HG02571 (cell line): ENCODE results near the gene RPS6KA2.

Source experiments
- ATAC-seq: cut with Tn5 transposase; IDR thresholded peaks from one replicate; pipeline ENCODE4 v1.9.1; 2021; ENCODE audit warnings: mild to moderate bottlenecking, moderate library complexity; ENCODE audit not compliant: unreplicated experiment

Gene RPS6KA2

DNA sequence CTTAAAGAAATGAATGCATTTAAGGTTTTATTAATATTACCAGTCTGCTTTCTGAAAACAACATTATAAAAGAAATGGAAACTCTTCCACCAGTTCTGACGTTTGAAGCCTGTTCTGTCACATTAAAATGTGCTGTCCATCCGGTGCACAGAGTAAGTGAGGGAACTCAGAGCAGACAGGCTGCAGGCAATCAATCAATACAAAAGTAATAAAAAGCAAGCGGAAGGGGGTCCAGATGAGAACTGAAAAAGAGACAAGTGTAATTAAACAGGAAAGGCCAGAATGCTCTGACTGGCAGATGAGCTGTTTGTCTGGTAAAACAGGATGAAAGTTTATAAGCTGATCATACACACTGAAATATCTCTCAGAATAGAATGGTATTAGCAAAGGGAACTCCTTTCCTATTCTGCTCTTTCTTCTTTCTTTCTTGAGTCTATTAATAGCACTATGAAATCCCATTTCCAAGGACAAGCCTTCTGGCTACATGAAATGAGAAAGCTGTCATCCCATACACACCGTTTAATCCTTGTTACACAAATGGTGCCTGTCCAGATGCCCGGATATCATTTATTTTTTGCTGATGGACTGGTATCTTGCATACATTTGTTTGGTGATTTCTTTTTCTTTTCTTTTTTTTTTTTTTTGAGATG is 134.8 kb downstream of the RPS6KA2 start:
- ATAC-seq = no peak

DNA sequence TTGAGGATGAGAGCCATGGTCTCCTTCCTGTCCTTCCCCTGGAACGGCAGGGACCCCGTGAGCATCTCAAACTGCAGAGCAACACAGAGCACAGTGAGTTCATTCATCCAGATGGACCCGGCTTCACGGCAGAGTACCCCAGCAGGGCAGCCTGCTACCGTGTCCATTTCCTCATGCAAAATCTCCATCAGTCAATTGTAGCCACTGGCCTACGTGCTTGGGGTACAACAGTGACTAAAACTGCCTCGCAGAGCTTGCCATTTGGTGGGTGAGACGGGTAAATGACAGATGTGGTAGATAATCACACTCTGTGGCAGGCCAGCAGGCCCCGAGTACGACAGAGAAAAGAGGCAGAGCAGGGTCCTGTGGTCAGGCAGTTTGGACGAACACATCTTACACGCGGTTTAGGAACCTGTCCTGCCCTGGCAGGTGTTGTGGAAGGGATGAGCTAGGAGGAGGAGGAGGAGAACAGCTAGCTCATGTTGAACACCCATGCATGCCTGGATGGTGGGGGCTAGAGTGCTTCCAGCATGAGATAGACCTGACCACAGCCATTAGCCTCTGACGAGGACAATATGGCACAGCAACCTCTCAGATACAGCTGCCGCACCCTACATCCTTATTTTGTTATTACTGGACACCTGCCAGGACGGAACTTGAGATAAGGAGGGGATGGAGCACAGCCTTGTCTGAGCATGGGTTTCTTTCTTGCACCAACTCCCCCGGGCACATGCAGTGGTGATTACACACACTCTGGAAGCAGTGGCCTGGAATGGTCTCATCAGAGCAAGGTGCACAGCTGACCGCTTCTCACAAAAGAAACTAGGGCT is 136.2 kb downstream of the RPS6KA2 start:
- ATAC-seq = no peak

DNA sequence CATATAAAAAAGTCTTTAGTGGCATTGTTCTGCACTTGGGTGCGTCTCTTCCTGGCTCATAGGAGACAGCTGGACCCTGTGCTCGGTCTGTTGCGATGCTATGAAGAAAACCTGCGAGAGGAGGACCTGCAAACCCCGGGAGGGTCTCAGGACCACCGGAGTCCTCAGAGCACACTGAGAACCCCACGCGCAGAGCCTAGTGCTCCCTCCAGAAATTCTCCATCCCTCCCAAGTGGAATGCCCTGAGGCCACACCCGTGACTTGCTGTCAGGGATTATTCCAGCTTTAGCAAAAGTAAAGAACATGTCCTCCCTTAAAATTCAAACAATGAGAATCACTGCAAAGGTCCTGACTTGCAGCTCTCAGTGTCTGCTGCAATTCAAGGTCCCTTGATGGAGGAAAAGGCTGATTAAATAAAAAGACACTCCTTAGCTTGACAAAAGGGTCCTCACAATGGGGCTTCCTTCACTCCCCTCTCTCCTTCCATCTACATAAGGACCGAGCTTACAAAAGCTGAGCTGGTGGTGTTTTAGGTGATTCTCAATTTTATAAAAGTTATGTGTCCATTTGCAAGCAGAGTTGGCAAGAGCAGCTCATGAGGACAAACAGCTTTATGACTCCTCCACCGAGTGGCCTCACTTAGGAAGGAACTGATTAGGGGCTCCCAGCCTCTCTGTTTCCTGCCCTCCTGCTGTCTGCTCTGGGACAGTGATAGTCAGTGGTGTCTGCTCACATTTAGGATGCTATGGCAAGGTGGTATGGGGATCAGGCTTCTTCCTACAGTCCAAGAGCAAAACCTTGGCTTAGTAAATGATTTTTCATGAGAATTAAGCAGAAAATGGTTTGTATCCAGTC is 137.5 kb downstream of the RPS6KA2 start:
- no peak for ATAC-seq

DNA sequence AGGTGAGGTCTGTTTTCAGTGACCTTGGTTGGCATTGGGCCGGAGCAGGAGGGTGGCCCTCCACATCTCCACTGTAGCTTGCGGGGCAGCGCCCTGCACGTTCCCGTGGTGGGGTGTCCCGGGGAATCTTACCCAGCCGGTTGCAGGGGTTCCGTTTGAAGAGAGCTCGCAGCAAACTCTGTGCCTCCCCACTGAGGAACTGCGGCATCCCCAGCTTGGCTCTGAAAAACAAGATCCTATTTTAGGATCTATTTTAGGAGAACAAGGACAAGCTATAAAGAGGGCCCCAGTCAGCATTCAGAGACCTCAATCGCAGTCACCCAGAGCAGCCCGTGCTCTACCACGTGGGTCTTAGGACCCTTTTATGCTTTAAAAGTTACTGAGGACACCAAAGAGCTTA is 138.3 kb downstream of the RPS6KA2 start:
- no peak for ATAC-seq

DNA sequence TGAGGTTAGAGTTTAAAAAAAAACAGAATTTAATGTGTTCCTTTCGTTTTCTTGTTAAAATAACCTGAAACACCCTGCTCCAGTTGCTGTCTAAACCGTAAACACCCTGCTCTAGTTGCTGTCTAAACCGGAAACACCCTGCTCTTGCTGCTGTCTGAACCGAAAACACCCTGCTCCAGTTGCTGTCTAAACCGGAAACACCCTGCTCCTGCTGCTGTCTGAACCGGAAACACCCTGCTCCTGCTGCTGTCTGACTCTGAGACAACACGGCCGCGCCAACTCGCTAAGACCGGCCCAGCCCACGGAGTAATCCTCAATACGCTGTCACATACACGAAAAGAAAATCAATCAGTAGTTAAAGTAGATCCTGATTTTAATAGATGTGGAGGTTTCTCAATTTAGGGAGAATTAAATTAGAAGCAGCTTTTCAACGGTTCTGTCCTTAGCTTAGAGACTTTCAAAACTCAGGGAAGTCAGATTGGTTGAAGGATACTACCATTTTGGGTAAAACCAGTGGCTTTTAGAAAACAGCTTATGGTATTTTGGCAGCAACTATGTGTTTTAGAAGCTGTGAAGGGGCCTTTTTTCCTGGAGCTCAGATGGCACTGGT is 138.9 kb downstream of the RPS6KA2 start:
- ATAC-seq = peak; percentile 93

DNA sequence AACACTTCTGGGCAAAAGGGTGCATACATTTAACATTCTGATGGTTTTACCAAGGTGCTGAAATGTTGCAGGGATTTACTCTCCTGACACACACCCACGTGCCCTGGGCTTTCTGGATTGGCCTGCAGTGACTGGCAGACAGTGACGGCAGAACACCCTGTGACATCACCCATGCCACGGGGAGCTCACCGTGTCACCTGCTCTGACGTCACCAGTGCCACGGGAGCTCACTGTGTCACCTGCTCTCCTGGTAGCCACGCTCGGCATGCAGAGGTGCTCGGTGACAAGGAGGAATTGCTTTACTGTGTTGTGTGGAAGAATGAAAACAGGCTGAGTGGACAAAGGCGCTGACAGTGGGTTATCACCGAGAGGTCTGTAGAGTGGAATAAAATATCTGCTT is 139.9 kb downstream of the RPS6KA2 start:
- ATAC-seq = no peak

DNA sequence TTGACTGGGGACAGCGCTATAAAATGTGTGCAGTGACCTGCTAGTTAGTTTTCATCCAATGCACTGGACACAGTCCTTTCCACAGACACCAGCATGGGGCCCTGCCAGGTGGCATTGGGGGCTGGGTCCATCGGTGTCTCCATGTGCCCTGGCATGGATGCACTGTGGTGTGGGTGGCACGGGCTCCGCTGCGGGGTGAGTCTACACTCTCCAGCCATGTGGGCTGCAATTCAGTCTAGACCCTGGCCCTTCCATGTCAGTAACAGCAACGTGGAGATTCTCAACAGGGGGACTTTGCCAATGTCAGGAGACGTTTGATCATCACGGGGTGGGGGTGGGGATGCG is 140.5 kb downstream of the RPS6KA2 start:
- ATAC-seq = no peak

DNA sequence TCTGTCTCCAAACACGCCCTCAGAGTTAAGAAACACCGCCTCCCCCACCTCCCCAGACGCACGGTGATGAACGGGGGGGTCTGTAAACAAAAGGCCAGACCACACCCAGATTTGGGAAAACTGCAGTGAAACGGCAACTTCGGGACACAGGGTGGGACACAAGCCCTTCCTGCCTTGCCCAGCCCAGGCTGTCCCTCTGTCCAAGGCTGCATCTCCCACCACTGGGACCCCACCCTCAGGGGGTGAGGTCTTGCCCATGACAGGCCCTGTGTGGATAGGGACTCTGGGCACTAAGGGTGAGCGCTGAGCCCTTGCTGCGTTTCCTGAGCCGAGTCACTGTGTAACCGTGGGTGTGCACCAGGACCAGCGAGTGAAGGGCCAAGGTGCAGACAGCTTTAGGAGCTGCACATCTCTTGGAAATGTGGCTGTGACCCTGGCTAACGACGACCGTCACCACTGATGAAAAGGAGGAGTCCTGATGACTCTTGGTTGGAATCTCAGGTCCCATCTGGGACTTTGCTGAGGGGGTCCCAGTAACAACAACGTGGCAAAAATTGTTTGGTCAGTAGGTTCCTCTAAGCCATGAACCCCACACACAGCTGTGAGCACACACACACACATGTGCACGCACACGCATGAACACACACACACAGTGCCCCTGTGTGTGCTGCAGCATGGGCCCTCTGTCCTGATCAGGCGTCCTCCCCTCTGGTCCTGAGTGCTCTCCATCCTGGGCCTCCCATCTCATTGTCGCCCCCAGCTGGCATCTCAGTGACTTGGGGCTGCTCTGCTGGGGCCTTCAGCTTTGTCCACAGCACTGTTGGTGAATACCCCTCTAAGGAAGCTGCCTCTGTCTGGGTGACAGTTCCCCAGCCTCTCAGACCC is 141.2 kb downstream of the RPS6KA2 start:
- no peak for ATAC-seq

DNA sequence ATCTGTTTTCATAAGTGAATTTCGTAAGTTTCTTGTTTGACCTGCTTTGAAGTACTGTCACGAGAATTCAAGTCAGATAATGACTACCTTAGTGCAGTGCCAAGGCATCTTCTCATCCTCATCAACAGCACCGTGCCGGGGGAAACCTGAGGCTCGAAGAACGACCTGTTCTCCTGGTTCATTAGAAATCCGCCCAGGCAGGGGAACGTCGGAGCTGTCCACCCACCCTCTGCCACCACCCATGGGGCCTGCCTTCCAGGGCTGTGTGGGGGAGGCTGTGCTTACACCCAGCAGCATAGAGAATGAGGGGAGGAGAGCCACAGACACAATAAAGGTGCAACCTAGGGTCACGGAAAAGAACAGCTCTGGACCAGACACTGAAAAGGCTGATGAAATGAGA is 142.2 kb downstream of the RPS6KA2 start:
- no peak for ATAC-seq

DNA sequence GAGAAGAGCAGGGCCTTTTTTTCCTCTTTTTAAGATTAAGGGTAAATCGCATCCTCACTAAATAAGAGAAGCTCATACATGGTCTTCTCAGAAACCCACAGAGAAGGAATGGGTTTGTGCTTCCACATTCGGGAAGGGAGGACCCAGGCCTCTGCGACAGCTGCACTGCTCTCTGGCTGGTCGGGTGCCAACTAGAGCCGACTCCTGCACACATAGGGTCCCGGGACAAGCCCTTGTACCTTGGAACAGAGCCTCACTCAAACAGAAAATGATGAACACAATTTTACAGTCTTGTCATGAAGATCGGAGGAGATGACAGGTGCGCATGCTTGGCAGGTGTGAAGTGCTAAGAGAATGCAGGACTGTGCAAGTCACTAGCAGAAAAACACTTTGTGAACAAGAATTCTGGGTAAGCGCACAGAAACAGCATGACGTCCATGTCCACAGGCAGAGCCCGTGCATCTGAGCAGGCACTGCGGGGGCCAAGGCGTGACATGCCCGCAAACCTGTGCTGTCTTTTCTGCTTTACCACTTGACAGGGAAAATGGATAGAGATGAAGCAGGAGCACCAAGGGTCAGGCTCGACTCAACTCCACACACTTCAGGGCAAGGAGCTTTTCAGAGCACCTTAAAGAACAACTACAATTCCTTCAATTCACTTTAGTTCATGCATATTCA is 143.3 kb downstream of the RPS6KA2 start:
- no peak for ATAC-seq

DNA sequence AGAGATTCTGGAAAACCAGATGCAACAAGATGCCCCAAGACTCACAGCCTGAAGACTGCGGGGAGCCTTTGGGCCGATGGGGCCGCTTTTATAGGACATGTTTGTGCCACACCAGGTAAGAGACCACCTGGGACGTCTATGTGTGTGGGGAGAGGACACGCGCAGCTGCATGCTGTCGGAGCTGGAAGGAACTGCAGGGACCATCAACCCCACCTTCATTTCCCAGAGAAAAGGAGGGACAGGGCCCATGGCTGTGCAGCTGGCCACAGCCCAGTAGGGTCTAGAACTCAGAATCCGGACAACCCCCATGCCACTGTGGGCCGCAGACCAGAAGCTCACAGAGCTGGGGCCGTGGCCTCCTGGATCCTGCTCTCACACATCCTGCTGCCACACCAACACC is 144.0 kb downstream of the RPS6KA2 start:
- no peak for ATAC-seq

DNA sequence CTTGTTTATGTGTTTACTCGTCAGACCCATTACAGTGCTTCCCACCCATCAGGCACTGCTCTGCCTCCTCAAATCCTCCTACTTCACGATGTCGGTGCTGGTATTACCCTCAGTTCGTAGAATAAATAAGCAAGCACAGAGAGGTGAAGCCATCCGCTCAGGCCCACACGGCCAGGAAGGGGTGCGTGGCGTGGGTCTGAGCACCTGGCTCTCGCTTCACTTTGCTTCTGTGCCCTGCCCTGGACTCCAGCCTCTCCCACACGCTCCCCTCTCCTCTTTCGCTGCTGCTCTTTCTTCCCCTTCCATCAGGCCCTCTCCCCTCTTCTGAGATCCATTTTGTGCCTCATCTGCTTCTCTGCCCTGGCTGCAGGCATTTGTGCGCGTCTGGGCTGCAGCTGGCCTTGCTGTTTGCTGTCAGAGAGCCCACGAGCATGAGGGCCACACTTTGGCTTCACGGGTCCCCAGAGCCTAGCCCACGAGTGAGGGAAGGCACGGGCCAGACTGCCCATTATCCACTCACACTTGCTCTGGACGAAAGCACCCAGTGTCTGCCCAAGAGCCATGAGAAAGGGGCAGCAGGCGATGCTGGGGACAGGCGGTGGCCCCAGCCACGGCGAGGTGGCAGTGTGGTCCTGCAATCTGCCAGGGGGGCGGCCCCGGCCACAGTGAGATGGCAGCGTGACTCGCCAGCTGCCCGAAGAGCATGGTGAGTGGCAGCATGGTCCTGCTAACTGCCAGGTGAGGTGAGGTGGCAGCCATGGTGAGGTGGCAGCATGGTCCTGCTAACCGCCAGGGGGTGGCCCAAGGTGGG is 148.1 kb downstream of the RPS6KA2 start:
- ATAC-seq = no peak

DNA sequence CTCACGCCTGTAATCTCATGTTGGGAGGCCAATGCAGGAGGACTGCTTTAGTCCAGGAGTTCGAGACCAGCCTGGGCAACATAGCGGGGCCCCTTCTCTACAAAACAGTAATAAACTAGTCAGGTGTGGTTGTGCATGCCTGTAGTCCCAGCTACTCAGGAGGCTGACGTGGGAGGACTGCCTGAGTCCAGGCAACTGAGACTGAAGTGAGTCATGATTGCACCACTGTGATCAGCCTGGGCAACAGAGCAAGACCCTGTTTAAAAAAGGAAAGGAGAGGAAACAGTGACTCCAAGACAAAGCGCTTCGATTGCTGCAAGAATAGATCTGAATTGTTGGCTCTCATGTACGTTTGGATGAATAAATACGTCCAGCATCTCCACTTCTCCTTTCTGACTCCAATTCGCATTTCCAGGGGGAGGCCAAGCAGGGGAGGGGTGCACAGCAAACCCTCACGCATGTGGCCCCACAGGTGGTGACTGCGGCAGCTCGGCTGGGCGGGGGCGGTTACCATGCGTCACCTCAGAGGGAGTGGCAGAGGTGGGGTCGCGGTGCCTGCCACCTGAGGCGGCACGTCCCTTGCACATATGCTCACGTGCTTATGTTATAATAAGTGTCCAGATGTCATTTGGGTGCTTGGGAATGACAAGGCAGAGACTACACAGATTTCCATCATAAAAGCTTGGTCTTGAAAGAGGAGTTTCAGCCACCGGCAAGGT is 149.2 kb downstream of the RPS6KA2 start:
- ATAC-seq = no peak

DNA sequence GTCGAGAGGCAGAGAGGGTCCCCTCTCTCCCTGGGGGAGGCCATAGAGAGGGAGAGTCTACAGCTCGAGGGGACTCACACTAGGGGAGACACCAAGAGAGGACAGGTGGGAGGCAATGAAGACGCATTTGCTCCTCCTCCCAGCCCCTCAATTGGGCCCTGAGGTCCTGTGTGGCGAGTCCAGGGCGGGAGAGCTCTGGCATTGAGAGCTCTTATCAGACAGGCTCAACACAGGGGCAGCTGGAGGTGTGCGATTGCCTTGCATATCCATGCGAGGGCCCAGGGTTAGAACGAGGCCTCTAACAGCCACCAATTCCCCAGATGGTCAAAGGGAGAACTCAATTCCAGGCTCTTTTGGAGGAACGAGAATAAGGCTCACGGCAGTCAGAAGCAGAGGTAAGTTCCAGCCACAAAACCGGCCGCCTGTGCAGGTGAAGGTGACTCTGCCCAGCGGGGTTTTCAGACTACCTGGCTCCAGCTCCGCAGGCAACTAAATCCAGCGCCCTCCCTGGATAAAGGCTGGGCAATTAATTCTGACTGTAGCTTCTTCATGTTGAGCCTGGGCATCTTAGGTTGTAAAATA is 150.3 kb downstream of the RPS6KA2 start:
- no peak for ATAC-seq

DNA sequence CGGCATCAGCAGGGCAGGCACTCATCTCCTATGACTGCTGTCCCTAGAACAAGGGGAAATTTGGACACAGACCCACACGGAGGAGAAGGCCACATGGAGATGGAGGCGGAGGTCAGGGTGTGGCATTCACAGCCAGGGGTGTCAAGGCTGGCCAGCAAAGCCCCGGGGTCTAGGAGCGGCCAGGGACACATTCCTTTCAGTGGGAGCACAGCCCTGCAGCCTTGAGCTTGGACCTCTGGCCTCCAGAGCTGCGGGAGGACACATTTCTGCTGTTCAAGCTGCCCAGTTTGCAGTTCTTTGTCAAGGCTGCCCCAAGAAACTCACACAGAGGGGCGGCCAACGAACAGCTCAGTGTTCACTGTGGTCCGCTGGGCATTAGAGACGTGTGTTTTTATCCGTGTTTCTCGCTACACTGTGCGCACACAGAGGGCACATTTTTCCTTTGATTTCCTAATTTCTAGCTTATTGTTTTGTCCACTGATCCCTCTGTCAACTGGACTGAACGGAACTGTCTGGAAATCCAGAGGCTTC is 150.9 kb downstream of the RPS6KA2 start:
- ATAC-seq = no peak

DNA sequence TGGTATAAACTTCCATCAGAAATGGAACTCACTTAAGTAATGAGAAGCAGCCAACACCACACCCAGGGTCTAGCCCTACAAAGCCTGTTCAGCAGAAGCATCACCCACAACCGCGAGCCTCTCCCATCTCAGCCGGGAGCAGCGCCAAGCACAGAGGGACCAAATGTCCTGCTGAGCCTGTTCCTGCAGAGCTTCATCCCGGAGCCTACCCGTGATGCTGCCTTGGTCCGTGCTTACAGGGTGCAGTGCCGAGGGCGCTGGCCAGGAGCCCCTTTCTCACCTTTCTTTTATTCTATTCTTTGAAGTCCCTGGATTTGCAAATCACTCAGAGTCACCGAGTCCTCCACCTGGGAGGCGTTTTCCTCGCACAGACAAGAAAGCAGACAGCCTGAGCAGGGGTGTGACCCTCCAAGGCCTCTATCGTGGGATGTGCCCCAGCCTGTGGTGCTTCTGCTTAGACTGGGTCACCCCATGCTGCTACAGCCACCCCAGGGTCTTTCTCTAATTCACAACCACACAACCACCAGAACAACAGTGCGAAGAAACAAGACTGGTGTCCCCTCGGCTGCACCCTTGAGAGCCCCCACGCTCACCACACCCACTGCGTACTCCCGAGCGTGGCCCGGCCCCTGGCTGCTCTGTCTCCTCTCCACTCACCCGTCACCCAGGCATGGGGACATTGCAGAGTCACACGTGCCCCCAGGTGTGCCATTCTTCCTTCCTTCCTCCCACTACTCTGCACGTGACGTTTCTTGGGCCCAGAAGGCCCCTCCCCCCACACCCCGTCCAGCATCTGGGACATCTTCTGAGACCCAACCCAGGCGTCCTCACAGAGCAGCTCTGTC is 152.1 kb downstream of the RPS6KA2 start:
- no peak for ATAC-seq
